Urothelium cell line (cell line): ENCODE measurements around the gene XPO5.
"Not testable (repeated sequence)": the region's sequence is repeated elsewhere in the genome, so short reads cannot be mapped to it uniquely, and the experiment has no call there.

Source experiments
- DNase-seq: peaks from one replicate; pipeline ENCODE4 v3.0.0; 2011; ENCODE audit warnings: low spot score, mixed read lengths
- FAIRE-seq: peaks from 2 replicates; lab custom pipeline; 2011; peaks lifted over from hg19 to GRCh38; lab: Jason Lieb, UNC

Gene XPO5

GRCh38 chr6:43499028-43499815 lies 76.6 kb downstream of the XPO5 start:
- FAIRE-seq, result no peak
- DNase-seq, result no peak

GRCh38 chr6:43498291-43498690 lies 77.5 kb downstream of the XPO5 start:
- not testable (repeated sequence) for DNase-seq, FAIRE-seq

DNA sequence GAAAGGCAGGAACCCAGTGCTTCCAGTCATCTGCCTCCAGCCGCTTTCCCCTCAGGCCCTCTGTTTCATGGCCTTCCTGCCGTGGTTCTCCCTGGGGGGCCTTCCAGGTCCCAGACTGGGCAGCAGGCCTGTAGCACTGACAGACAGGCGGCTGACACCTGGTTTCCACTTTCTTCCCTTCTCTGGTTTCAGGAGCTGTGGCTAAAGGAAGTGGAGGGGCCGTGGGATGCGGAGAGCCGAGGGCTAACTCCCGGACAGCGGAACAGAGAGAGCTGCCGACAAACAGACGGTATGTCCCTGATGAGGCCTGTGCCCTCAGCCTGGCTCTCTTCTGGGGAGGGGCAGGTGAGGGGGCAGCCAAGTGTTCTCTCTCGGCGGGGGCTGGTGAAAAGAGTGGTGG lies 78.1 kb downstream of the XPO5 start:
- no peak for FAIRE-seq
- no peak for DNase-seq

GRCh38 chr6:43497129-43497396 lies 78.8 kb downstream of the XPO5 start:
- DNase-seq, result no peak
- no peak for FAIRE-seq

GRCh38 chr6:43496370-43497128 lies 79.3 kb downstream of the XPO5 start:
- peak; percentile 76 for DNase-seq

GRCh38 chr6:43495409-43495941 lies 80.4 kb downstream of the XPO5 start:
- DNase-seq (peak; percentile 48), FAIRE-seq (no peak)

More at GRCh38 chr6:43496370-43497128, 79.3 kb downstream of the XPO5 start:
- FAIRE-seq, result no peak

GRCh38 chr6:43494766-43495165 lies 81.1 kb downstream of the XPO5 start:
- FAIRE-seq (no peak), DNase-seq (no peak)

GRCh38 chr6:43494321-43494720 lies 81.5 kb downstream of the XPO5 start:
- DNase-seq, result no peak
- FAIRE-seq, result no peak

DNA sequence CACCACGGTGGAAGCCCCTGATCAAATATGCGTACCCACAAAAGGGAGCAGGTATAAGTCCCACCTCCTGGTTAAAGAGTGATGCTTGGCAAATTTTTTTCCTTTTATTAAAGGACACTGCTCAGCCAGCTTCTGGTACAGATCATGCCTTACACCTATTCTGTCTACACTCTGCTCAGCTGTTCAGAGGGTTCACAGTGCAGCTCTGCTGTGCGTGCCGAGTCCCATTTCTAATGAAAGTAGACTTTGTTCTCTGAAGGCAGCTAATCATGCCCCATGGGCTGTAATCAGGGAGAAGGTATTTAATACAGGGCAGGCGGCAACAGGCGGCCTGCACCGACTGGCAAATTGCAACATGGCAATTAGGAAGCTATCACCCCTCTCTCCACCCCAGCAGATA lies 82.0 kb downstream of the XPO5 start:
- FAIRE-seq (no peak), DNase-seq (no peak)

- no peak for FAIRE-seq
- no peak for DNase-seq
Observed at GRCh38 chr6:43493230-43493629, 82.6 kb downstream of the XPO5 start.

GRCh38 chr6:43492673-43493072 lies 83.2 kb downstream of the XPO5 start:
- DNase-seq (no peak), FAIRE-seq (no peak)

DNA sequence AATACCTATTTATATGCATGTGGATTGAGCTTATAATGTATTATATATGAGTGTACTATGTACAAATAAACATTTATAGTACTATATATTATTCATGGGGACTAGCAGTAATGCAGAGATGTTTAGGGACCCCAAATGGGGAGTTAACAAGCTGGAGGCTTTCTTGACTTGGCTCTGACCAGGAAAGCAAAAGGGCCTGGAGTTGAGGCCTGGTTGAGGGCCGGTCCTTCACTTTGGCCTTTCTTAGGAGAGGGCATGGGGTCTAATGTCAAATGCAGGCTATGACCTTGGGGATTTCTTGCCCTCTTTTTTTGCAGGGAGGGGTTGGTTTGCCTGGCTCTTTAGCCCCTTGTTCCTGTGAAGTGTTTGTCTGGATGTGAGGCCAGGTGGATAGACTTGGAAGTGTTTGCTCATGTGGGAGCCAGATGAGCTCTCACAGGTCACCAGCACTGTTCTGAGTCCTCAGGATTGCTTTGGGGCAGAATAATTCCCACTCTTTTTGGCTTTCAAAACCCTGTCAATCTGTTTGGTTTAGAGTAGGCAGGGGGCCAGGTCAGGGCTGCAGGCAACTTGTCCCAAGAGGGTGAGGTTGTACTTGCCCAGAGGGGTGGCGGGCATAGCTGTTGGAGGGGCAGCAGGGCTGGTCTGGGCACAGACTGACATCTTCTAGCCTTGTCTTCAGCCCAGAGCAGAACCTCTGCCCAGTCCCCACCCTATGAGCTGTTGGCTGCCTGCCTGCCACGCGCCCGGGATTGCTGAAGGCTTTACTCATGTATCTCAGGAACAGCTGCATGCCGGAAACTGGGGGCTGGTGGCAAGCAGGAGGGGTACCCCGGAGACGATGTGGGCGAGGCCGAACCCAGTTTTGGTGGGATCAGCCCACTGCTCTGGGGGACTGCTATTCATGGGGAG lies 83.8 kb downstream of the XPO5 start:
- DNase-seq (peak; percentile 63), FAIRE-seq (no peak)

DNA sequence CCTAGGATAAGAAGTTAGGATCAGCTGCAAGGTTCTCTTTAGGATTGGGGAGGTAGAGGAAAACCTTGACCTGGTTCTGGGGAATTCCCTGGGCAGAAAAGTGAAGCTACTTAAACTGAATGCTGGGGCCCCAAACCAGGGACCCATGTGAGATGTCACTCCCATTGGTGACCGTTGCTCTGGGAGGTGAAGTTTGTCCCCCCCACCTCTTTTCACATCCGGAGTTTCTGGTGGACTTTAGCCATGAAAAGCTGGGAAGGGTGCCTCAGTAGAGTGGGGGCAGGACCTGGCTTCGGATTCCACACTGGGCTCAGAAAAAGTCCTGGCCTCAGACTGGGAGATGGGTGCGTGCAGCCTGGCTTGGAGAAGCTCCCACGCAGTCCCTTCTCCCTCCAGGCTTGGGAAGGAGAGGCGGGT lies 85.3 kb downstream of the XPO5 start:
- DNase-seq, result no peak
- no peak for FAIRE-seq

DNA sequence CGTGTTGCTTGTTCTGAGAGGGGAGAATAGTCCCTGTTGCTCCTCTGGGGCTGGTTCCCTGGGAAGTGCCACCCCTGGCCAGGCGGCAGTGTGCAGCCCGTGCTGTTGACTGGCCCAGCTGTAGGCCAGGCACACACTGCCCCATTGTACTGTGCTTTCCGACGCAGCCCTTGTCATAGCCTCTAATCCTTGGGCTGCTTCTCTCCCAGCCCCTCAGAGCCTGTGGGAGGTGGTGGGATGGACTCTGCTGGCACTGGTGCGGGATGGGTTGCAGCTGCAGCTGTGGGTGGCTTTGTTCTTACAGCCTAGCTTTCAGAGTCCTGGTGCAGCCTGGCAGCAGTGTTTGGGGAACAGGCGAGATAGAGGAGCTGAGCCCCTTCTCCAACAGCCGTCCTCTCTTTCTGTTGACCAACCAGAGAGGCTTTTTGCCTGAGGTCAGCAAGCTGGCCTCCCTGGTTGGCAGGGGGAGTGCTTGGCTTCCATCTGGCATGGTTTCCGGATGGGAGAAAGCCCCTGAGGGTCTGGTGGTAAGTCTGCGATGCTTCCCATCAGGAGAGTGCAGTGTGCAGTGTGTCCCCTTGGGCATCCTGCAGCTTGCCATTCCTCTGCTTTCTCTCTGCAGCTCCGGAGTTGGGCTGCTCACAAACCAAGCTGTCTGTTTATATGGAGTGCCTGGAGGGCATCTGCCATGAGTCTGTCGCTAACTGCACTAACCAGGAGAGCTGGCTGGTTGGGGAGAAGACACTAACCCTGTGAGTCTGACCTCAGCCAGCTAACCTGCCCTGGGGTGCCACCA lies 86.4 kb downstream of the XPO5 start:
- DNase-seq, result no peak
- FAIRE-seq, result no peak

DNA sequence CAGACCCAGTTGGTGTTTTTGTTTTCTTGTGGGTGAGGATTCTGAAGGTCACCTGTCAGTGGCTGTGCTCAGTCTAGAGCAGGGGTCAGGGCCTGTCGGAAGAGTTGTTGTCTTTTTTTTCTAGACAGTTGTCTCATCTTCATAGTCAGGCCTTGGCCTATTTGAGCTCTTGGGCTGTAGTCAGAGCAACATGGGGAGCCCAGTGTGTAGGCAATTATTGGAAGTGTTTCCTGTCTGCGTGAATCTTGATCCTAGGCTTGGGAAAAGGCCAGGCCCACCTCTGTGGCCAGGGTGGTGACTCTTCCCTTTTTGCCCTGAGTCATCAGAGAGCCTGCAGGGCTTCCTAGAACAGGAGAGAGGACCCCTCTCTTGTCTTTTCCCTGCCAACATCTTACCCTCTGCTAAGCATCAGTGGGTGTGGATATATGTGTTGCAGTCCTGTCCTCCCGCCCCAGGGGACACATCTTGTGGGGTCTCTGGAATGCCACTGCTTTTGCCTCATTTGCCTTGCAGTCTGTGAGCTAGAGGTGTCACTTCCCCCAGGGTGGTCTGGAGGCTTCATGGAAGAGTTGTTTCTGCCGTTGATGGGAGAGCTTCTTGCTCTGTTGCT lies 87.1 kb downstream of the XPO5 start:
- DNase-seq (no peak), FAIRE-seq (no peak)

GRCh38 chr6:43481591-43482236 lies 94.1 kb downstream of the XPO5 start:
- FAIRE-seq (no peak), DNase-seq (no peak)

DNA sequence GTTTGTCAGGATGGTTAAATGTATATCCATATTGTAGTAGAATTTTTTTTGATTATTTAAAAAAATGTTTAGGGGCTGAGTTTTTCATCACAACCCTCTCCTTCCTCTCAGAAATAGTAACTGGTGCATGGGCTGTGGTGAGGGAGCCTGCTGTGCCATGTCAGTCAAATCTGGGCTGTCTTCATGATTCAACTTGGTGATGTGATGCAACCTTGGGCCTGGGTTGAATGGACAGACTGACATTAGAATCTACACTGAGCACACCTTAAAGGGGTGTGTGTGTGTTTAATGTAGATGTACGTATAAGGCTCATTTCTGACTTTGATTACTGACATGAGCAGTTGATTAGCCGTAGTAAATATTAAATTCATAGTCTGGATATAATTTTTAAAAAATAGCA lies 94.8 kb downstream of the XPO5 start:
- DNase-seq (no peak), FAIRE-seq (no peak)

DNA sequence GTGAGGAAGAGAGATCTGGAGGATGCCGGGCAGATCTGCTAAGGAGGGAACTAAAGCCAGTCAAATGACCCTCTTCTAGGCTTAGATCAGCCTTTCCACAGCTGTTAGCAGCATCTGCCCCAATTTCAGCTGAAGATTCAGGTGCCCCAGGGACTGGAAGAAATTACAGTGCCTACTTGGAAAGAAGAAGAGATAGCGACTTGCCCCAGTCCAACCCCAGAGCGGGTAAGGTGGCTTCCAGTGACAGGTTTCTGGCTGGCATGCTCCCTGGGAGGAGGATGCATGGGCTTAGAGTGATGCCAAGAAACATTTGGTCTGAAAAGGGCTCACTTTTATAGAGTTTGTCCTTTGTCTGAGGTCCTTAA lies 97.8 kb downstream of the XPO5 start:
- DNase-seq (no peak), FAIRE-seq (no peak)

GRCh38 chr6:43477235-43478007 lies 98.4 kb downstream of the XPO5 start, which contains the start of gene TJAP1:
Gene TJAP1 (plus strand): TSS chr6:43477570. CDS start chr6:43499002, 21,432 bp downstream.
- peak; percentile 97 for DNase-seq
- FAIRE-seq, result peak; percentile 94
